Pancreas (tissue), 10 donors: ENCODE results near the gene PEX12. TPM values are rescaled to one million over a fixed set of nuclear protein-coding genes. Genes with fewer than 3 reads are reported as not detected.
"Not testable (repeated sequence)": the region's sequence is repeated elsewhere in the genome, so short reads cannot be mapped to it uniquely, and the experiment has no call there.

ENCODE experiments used
- ATAC-seq, 4 donors: fragments of 200-7000 bp; cut with Tn5 transposase; one replicate each; pipeline versions ENCODE4 v1.8.0 to v1.9.1; 2020; ENCODE audit warnings: mild to moderate bottlenecking in 4 of 4, moderate library complexity in 4 of 4
- DNase-seq, 6 donors: peaks; one replicate each; pipeline ENCODE4 v3.0.0-alpha.2; 2020
- FAIRE-seq: peaks from 2 replicates; lab custom pipeline; 2012; peaks lifted over from hg19 to GRCh38; lab: Jason Lieb, UNC
- H3K27ac ChIP-seq, 4 donors: fragments of 200-600 bp; sonication (generic); 1 replicate in 3 of 4; 2 replicates in 1 of 4; pipeline versions ENCODE4 v1.5.0 to v1.8.0; 2020
- H3K27me3 ChIP-seq, 4 donors: fragments of 200-600 bp; one replicate each; pipeline ENCODE4 v1.8.0; 2021
- H3K36me3 ChIP-seq, 3 donors: fragments of 200-600 bp; sonication (generic) in 1 of 3; one replicate each; pipeline versions ENCODE4 v1.5.0 to v1.8.0; 2020 to 2021
- H3K4me1 ChIP-seq, 3 donors: fragments of 200-600 bp; one replicate each; pipeline ENCODE4 v1.8.0; 2021
- H3K4me3 ChIP-seq, 4 donors: fragments of 200-600 bp; sonication (generic) in 2 of 4; one replicate each; pipeline versions ENCODE4 v1.5.0 to v1.8.0; 2020 to 2021
- H3K9me3 ChIP-seq, 4 donors: fragments of 200-600 bp; one replicate each; pipeline ENCODE4 v1.8.0; 2021
- CTCF ChIP-seq, 4 donors: fragments of 200-600 bp; sonication (generic) in 3 of 4; IDR thresholded peaks; one replicate each; pipeline versions ENCODE4 v1.5.0 to v1.8.0; 2021; ENCODE audit warnings: antibody characterized with exemption in 4 of 4
- WGBS, 2 donors: extraction: QIAGEN DNeasy Blood & Tissue Kit; methylation state at CpG; one replicate each; pipeline ENCODE4 v1.1.7; 2013; 5-methylcytosine and 5-hydroxymethylcytosine counted together
- intact Hi-C, 3 donors: fragments of 100-400 bp; cut with DNase I; formaldehyde crosslinking; loops; one replicate each; pipeline versions ENCODE4 v1.11.1 to v1.14.2; 2022
- polyA plus RNA-seq, 2 donors: library from polyadenylated mRNA; stranded (reverse); fragments of 200-250 nt; gene quantifications; one replicate each; pipeline ENCODE4 v1.2.3, GENCODE V29; 2013
- total RNA-seq, 6 donors: library from RNA; stranded (reverse); fragmentation: NEBNext Ultra II Directional in 4 of 6; extraction: Animal tissue kit (Norgen Biotek cat#: 25700) in 4 of 6; gene quantifications; one replicate each; pipeline versions ENCODE4 v1.2.1 to v1.2.4, GENCODE V29; 2021 to 2023
- donor health status: healthy with polysubstance abuse.
- donor health status: DM: no; HTN: no; CAD: no; lungs with moderate emphysema.
- donor health status: DM: no; HTN: no; CAD: no.
- donor health status: control.
- donor health status: control.
- donor health status: Bipolar disorder and iron deficiency.
- donor health status: DM: yes; HTN: yes; CAD: no.
- donor health status: DM: no; HTN: no; CAD: no.
- donor health status: DM: no; HTN: no; CAD: no.
- donor health status: DM: yes; HTN: yes; CAD: no.

Gene PEX12
- total and polyA plus RNA-seq, 8 donors, result 1.1 to 3.5 (median 2.3) TPM

GRCh38 chr17:35569405-35569804 is 9.0 kb downstream of the PEX12 start:
- TF ChIP-seq CTCF (IDR thresholded peaks at IDR 0.05), result no peak
- FAIRE-seq (no peak), DNase-seq (no peak), ATAC-seq (no peak)
- Histone ChIP-seq H3K27ac (no peak overlapping the region), H3K4me3 (peak overlapping the region in 1 of 4 donors; percentile 66), H3K36me3 (no peaks in the 10 kb centered on the region), H3K27me3 (no peaks in the 10 kb centered on the region), H3K4me1 (peaks cover 0 to 19% (median 16%) of the 10 kb centered on the region in 3 donors), H3K9me3 (no peaks in the 10 kb centered on the region)
- intact Hi-C loops, result no loop called here
- WGBS, 2 donors, result 65 to 72% methylated on average over 2 of the region's 2 CpGs

GRCh38 chr17:35568561-35568960 is 9.8 kb downstream of the PEX12 start:
- Histone ChIP-seq H3K27ac (no peak overlapping the region), H3K36me3 (no peaks in the 10 kb centered on the region), H3K4me3 (peak overlapping the region; percentile 61 to 91 (median 66)), H3K4me1 (peaks cover 0 to 19% (median 16%) of the 10 kb centered on the region in 3 donors), H3K9me3 (no peaks in the 10 kb centered on the region), H3K27me3 (no peaks in the 10 kb centered on the region)
- intact Hi-C loops, result no loop called here
- no peak for TF ChIP-seq CTCF (IDR thresholded peaks at IDR 0.05)
- WGBS, 2 donors, result 12 to 22% methylated on average over 15 of the region's 15 CpGs
- ATAC-seq (peak in 3 of 4 donors; percentile 23 to 54 (median 27)), DNase-seq (no peak), FAIRE-seq (no peak)

- H3K4me1 ChIP-seq, result peaks cover 0 to 19% (median 16%) of the 10 kb centered on the region in 3 donors
- no peaks in the 10 kb centered on the region for H3K27me3 ChIP-seq
- intact Hi-C loops, result no loop called here
- peak overlapping the region in 2 of 4 donors; percentile 66 to 67 for H3K4me3 ChIP-seq
- 68% methylated on average over 11 of the region's 11 CpGs for WGBS, 2 donors
- ATAC-seq, result no peak
- DNase-seq, result no peak
- TF ChIP-seq CTCF (IDR thresholded peaks at IDR 0.05), result no peak
- no peak overlapping the region for H3K27ac ChIP-seq
- FAIRE-seq, result no peak
- H3K9me3 ChIP-seq, result no peaks in the 10 kb centered on the region
- no peaks in the 10 kb centered on the region for H3K36me3 ChIP-seq
Observed at GRCh38 chr17:35566968-35567367, 11.4 kb downstream of the PEX12 start.

GRCh38 chr17:35563181-35563580 is 15.2 kb downstream of the PEX12 start:
- FAIRE-seq, H3K9me3 ChIP-seq, H3K27me3 ChIP-seq, ATAC-seq, intact Hi-C loops, H3K4me1 ChIP-seq, H3K27ac ChIP-seq, H3K4me3 ChIP-seq, DNase-seq, H3K36me3 ChIP-seq: not testable (repeated sequence)
- 54 to 77% methylated on average over 13 to 16 of the region's 16 CpGs for WGBS, 2 donors

- Histone ChIP-seq H3K27me3 (no peaks in the 10 kb centered on the region), H3K4me3 (no peak within 1 kb of the TSS), H3K4me1 (no peaks in the 10 kb centered on the region), H3K27ac (no peak within 1 kb of the TSS), H3K36me3 (no peaks in the 10 kb centered on the region), H3K9me3 (no peaks in the 10 kb centered on the region)
- intact Hi-C loops, result no loop called here
- no peak for TF ChIP-seq CTCF (IDR thresholded peaks at IDR 0.05)
- no peak for DNase-seq
- WGBS, 2 donors, result 50 to 67% methylated on average over 3 of the region's 3 CpGs
- FAIRE-seq, result no peak
- no peak for ATAC-seq
Observed at GRCh38 chr17:35560703-35561102, 17.7 kb downstream of the PEX12 start, which contains the start of gene SLFN14. Gene SLFN14 (minus strand): TSS chr17:35560819. CDS start chr17:35558062, 2,757 bp downstream.
